HEK293T (cell line): ENCODE measurements around the gene CAPN11.

Source experiments
- CTCF ChIA-PET: fragments of 350-600 bp; formaldehyde crosslinking; extraction: SDS; loops from one replicate; lab custom pipeline; 2021; ENCODE audit warnings: antibody characterized with exemption, inconsistent platforms; lab: Yijun Ruan, JAX
- POLR2A ChIA-PET: fragments of 350-600 bp; formaldehyde crosslinking; extraction: SDS; loops from one replicate; lab custom pipeline; 2020; ENCODE audit warnings: antibody characterized with exemption, inconsistent platforms; lab: Yijun Ruan, JAX
- DNase-seq: peaks from one replicate; pipeline ENCODE4 v3.0.0; 2012; ENCODE audit warnings: mixed read lengths; ENCODE audit errors: extremely low spot score
- ARNT ChIP-seq: fragments of 450-650 bp; IDR thresholded peaks from 2 replicates; pipeline ENCODE4 v1.6.1; 2017; ENCODE audit warnings: mild to moderate bottlenecking
- BHLHE40 ChIP-seq: fragments of 450-650 bp; IDR thresholded peaks from 2 replicates; pipeline ENCODE4 v1.6.1; 2016; ENCODE audit warnings: mild to moderate bottlenecking, moderate library complexity, borderline replicate concordance
- CTBP1 ChIP-seq: fragments of 450-650 bp; IDR thresholded peaks from 2 replicates; pipeline ENCODE4 v1.6.1; 2016; ENCODE audit warnings: borderline replicate concordance
- ELF4 ChIP-seq: fragments of 450-650 bp; IDR thresholded peaks from 2 replicates; pipeline ENCODE4 v1.6.1; 2017; ENCODE audit warnings: antibody characterized with exemption
- FOXA1 ChIP-seq: fragments of 450-650 bp; IDR thresholded peaks from 2 replicates; pipeline ENCODE4 v1.6.1; 2016; ENCODE audit warnings: mild to moderate bottlenecking
- FOXK2 ChIP-seq: fragments of 450-650 bp; IDR thresholded peaks from 2 replicates; pipeline ENCODE4 v1.6.1; 2016; ENCODE audit warnings: mild to moderate bottlenecking
- FOXM1 ChIP-seq: fragments of 450-650 bp; IDR thresholded peaks from 2 replicates; pipeline ENCODE4 v1.6.1; 2017; ENCODE audit warnings: mild to moderate bottlenecking, borderline replicate concordance
- HDGF ChIP-seq: fragments of 450-650 bp; IDR thresholded peaks from 2 replicates; pipeline ENCODE4 v1.6.1; 2017; ENCODE audit warnings: antibody characterized with exemption, borderline replicate concordance
- L3MBTL2 ChIP-seq: fragments of 450-650 bp; conservative IDR thresholded peaks from 2 replicates; pipeline ENCODE4 v1.6.1; 2016; ENCODE audit warnings: mild to moderate bottlenecking
- LEF1 ChIP-seq: fragments of 450-650 bp; IDR thresholded peaks from 2 replicates; pipeline ENCODE4 v1.6.1; 2017; ENCODE audit warnings: mild to moderate bottlenecking, borderline replicate concordance
- NFRKB ChIP-seq: fragments of 450-650 bp; IDR thresholded peaks from 2 replicates; pipeline ENCODE4 v1.6.1; 2016; ENCODE audit warnings: mild to moderate bottlenecking, moderate library complexity
- PKNOX1 ChIP-seq: fragments of 450-650 bp; IDR thresholded peaks from 2 replicates; pipeline ENCODE4 v1.6.1; 2016
- SP1 ChIP-seq: fragments of 450-650 bp; IDR thresholded peaks from 2 replicates; pipeline ENCODE4 v1.6.1; 2017
- SUZ12 ChIP-seq: fragments of 450-650 bp; IDR thresholded peaks from 2 replicates; pipeline ENCODE4 v1.6.1; 2016; ENCODE audit warnings: mild to moderate bottlenecking
- TARDBP ChIP-seq: fragments of 450-650 bp; IDR thresholded peaks from 2 replicates; pipeline ENCODE4 v1.6.1; 2016
- ZNF384 ChIP-seq: fragments of 450-650 bp; IDR thresholded peaks from 2 replicates; pipeline ENCODE4 v1.6.1; 2016

CAPN11 gene

GRCh38 chr6:44225579-44226325, 67.1 kb downstream of the CAPN11 start:
- CTCF ChIA-PET = interaction anchor here (0.9 to 2.6 kb wide), 3 partner anchors 9 to 101 kb away, joined by 3 to 14 read pairs (median 6); no protein-coding TSS in a partner anchor
- TF ChIP-seq NFRKB (no peak), PKNOX1 (no peak), ELF4 (no peak), LEF1 (no peak), FOXK2 (no peak), FOXA1 (no peak), L3MBTL2 (no peak), ZNF384 (no peak), FOXM1 (no peak), CTBP1 (no peak), TARDBP (no peak), SUZ12 (no peak), BHLHE40 (no peak)
- POLR2A ChIA-PET = interaction anchor here (1.1 to 8.0 kb wide), 2 partner anchors 9 to 21 kb away, joined by 3 to 65 read pairs; partner anchors contain the start of gene HSP90AB1
- no peak for DNase-seq

DNA sequence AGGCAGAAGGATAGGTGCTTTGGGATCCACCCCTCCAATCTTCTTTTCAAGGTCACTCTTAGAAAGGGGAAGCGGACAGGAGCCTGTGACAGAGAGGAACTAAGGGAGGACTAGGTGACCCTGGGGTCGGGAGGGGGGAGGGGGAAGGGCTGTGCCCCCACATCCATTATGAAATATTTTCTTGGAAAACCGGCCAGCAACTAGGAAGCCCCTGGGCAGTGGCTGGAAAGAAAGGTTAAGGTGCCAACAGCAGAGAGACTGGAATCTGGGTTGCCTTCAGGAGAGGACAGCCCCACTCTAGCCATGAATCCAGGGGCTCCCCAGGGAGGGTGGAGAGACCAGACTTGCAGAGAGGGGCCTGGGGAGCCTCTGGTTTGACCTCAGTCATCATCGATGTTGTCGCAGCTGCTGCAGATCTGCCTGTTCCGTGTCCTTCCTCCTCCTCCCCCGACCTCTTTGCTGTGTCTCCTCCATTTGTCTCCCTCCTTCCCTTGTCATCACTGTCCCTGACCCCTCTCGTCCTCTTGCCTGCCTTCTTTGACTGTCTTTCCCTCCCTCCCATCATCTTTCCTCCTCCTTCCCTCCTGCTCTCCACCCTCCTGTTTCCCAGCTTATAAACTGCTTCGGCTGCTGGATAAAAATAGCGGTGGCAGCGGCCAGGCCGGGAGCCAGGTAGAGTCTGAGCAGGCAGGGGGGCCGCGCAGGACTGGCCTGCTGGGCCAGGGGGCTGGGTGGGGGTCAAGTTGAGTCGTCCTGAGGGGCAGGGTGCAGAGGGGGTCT, 67.9 kb downstream of the CAPN11 start:
- ChIA-PET POLR2A (interaction anchor here (1.6 to 8.0 kb wide), 2 partner anchors 11 to 20 kb away, joined by 4 to 65 read pairs; partner anchors contain the start of gene HSP90AB1), CTCF (interaction anchor here (1.2 to 1.8 kb wide), 2 partner anchors 9 to 30 kb away, joined by 3 to 6 read pairs; partner anchors contain the start of gene SLC35B2)
- TF ChIP-seq ZNF384 (no peak), TARDBP (no peak), BHLHE40 (no peak), PKNOX1 (no peak), ARNT (no peak), SUZ12 (no peak), SP1 (no peak), LEF1 (no peak), L3MBTL2 (no peak), NFRKB (no peak), FOXA1 (no peak), HDGF (no peak), ELF4 (no peak), FOXM1 (no peak), CTBP1 (no peak), FOXK2 (no peak)

DNA sequence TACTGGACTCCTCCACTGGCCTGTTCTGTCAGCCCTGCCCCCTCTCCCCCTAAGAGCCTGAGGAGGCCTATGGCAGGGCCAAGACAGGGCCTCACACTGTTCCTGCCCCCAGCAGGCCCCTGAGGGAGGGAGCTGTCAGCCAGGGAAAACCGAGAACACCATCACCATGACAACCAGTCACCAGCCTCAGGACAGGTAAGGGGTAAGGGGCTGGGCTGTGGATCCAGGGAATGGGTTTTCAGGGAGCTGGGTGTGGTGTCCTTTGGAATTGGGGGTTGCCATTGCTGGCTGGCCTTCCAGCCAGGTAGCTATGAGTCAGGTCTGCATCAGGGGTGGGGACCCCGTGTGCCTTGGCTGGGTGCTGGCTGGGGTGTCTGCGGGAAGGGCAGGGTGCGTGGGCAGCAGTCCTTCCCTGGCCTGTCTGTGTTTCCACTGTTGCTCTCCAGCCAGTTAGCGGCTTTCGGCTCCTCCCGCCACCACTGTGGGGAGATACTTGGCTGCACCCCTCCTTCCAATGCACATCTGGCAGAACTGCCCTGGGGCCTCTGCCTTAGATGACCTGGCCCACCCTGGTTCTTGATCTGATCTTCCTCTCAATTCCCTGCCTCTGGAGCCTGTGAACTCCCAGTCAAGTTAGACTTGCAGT, 68.7 kb downstream of the CAPN11 start:
- CTCF ChIA-PET = interaction anchor here (1.2 to 1.8 kb wide), 2 partner anchors 9 to 30 kb away, joined by 3 to 6 read pairs; partner anchors contain the start of gene SLC35B2
- DNase-seq = no peak
- POLR2A ChIA-PET = interaction anchor here (1.6 to 8.0 kb wide), 2 partner anchors 10 to 19 kb away, joined by 4 to 65 read pairs; partner anchors contain the start of gene HSP90AB1
- TF ChIP-seq SP1 (no peak), FOXM1 (no peak), SUZ12 (no peak), CTBP1 (no peak), FOXK2 (no peak)

More for the DNA sequence above, 67.9 kb downstream of the CAPN11 start:
- no peak for DNase-seq

GRCh38 chr6:44228031-44228430, 69.4 kb downstream of the CAPN11 start:
- POLR2A ChIA-PET = interaction anchor here (1.6 to 8.0 kb wide), 2 partner anchors 9 to 18 kb away, joined by 4 to 65 read pairs; partner anchors contain the start of gene HSP90AB1
- CTCF ChIA-PET = no interaction called here
- DNase-seq = no peak
- TF ChIP-seq BHLHE40 = no peak
- TF ChIP-seq LEF1 = no peak
- no peak for TF ChIP-seq SUZ12
- no peak for TF ChIP-seq ZNF384
- no peak for TF ChIP-seq CTBP1
- TF ChIP-seq ARNT = no peak
- no peak for TF ChIP-seq PKNOX1
- TF ChIP-seq TARDBP = no peak
- TF ChIP-seq ELF4 = no peak
- TF ChIP-seq L3MBTL2 = no peak
- no peak for TF ChIP-seq NFRKB
- TF ChIP-seq SP1 = no peak
- TF ChIP-seq FOXA1 = no peak
- no peak for TF ChIP-seq HDGF
- no peak for TF ChIP-seq FOXK2
- TF ChIP-seq FOXM1 = no peak

- POLR2A ChIA-PET = interaction anchor here (1.6 to 8.0 kb wide), 2 partner anchors 9 to 18 kb away, joined by 4 to 65 read pairs; partner anchors contain the start of gene HSP90AB1
- CTCF ChIA-PET = interaction anchor here (0.6 kb wide), 1 partner anchor 9 kb away, joined by 3 read pairs; no protein-coding TSS in a partner anchor
- no peak for DNase-seq
- no peak for TF ChIP-seq FOXM1
- TF ChIP-seq TARDBP = no peak
- no peak for TF ChIP-seq LEF1
- no peak for TF ChIP-seq SUZ12
- no peak for TF ChIP-seq HDGF
- no peak for TF ChIP-seq PKNOX1
- no peak for TF ChIP-seq L3MBTL2
- no peak for TF ChIP-seq FOXA1
- TF ChIP-seq ELF4 = no peak
- TF ChIP-seq ZNF384 = no peak
- TF ChIP-seq BHLHE40 = no peak
- no peak for TF ChIP-seq NFRKB
- no peak for TF ChIP-seq FOXK2
- TF ChIP-seq SP1 = no peak
- no peak for TF ChIP-seq ARNT
- no peak for TF ChIP-seq CTBP1
These were observed 69.8 kb downstream of the CAPN11 start for GRCh38 chr6:44228433-44228832.
